HCT116 (cell line): ENCODE results near the gene IQGAP3.

Experiments used
- CEBPB ChIP-seq: IDR thresholded peaks from 2 replicates; pipeline ENCODE4 v1.6.1; 2012; ENCODE audit warnings: low read depth
- EZH2 ChIP-seq: fragments of 200-600 bp; sonication (generic); IDR thresholded peaks from 2 replicates; pipeline ENCODE4 v1.6.1; 2017; ENCODE audit warnings: antibody characterized with exemption, mixed run types
- EZH2phosphoT487 ChIP-seq: fragments of 200-600 bp; IDR thresholded peaks from 2 replicates; pipeline ENCODE4 v1.6.1; 2018; ENCODE audit warnings: antibody characterized with exemption, borderline replicate concordance
- JUND ChIP-seq: IDR thresholded peaks from 2 replicates; pipeline ENCODE4 v1.6.1; 2012
- POLR2A ChIP-seq: IDR thresholded peaks from 2 replicates; pipeline ENCODE4 v1.7.0; 2011; ENCODE audit warnings: borderline replicate concordance; ENCODE audit not compliant: insufficient read depth, insufficient read length; ENCODE audit errors: extremely low read depth
- RAD21 ChIP-seq: IDR thresholded peaks from 2 replicates; pipeline ENCODE4 v1.6.1; 2012; ENCODE audit warnings: low read depth, mild to moderate bottlenecking
- SRF ChIP-seq: IDR thresholded peaks from 2 replicates; pipeline ENCODE4 v1.6.1; 2012; ENCODE audit warnings: low read depth
- TCF7L2 ChIP-seq: IDR thresholded peaks from 2 replicates; pipeline ENCODE4 v1.7.0; 2011; ENCODE audit warnings: borderline replicate concordance, inconsistent platforms; ENCODE audit not compliant: insufficient read depth, insufficient read length; ENCODE audit errors: extremely low read depth
- ZFX ChIP-seq: fragments of 450-650 bp; IDR thresholded peaks from 2 replicates; pipeline ENCODE4 v1.6.1; 2017
- TF ChIP-seq, protein P1 (sequence below), 3 experiments: fragments of 200-600 bp in 1 of 3; sonication (generic) in 1 of 3; IDR thresholded peaks in 2 of 3; conservative IDR thresholded peaks in 1 of 3; 2 replicates each; pipeline ENCODE4 v1.5.1; 2012 to 2017; ENCODE audit warnings: low read depth in 2 of 3, low read length in 2 of 3, antibody characterized with exemption in 1 of 3, borderline replicate concordance in 1 of 3, control low read depth in 1 of 3, mild to moderate bottlenecking in 1 of 3, mixed read lengths in 1 of 3, mixed run types in 1 of 3, moderate library complexity in 1 of 3; ENCODE audit not compliant: insufficient read depth in 1 of 3
- TF ChIP-seq, protein P2 (sequence below): IDR thresholded peaks from 2 replicates; pipeline ENCODE4 v1.6.1; 2012; ENCODE audit warnings: low read depth
- TF ChIP-seq, protein P3 (sequence below): IDR thresholded peaks from 2 replicates; pipeline ENCODE4 v1.6.1; 2012
- TF ChIP-seq, protein P4 (sequence below): IDR thresholded peaks from 2 replicates; pipeline ENCODE4 v1.6.1; 2011; ENCODE audit warnings: mild to moderate bottlenecking, low read length, moderate library complexity; ENCODE audit not compliant: insufficient replicate concordance; ENCODE audit errors: extremely low read depth
- TF ChIP-seq, protein P5 (sequence below): IDR thresholded peaks from 2 replicates; pipeline ENCODE4 v1.6.1; 2012

DNA sequence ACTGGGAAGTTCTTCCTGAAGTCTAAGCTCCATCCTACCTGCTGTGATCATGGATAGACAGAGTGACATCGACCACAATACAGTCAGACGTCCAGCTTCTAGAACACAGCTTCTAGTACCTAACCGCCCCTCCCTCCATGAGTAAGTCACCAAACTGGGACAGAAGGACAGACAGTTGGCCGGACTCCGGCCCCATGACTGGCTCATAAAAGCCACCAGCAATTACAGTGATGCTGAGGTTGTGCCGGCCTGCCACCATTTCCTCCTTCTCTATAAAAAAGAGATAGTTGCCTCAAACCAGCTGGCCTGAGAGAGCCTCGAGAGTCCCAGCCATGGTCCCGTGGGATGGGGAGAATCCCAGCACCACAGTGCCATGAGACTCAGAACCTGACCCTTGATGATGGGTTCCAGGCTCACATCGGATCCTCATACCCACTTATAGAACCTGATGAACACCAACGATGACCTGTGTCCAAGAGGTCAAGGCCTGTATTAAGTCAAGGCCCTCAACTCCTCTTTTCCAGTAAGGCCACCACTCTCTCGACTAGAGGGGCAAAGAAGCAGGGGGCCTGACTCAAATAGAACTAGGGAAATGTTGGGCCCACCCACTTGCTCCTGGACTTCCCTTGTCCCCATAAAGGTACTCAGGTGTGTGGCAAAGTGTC is 75.2 kb downstream of the IQGAP3 start:
- TF ChIP-seq SRF = no peak
- TF ChIP-seq, protein P1, sequence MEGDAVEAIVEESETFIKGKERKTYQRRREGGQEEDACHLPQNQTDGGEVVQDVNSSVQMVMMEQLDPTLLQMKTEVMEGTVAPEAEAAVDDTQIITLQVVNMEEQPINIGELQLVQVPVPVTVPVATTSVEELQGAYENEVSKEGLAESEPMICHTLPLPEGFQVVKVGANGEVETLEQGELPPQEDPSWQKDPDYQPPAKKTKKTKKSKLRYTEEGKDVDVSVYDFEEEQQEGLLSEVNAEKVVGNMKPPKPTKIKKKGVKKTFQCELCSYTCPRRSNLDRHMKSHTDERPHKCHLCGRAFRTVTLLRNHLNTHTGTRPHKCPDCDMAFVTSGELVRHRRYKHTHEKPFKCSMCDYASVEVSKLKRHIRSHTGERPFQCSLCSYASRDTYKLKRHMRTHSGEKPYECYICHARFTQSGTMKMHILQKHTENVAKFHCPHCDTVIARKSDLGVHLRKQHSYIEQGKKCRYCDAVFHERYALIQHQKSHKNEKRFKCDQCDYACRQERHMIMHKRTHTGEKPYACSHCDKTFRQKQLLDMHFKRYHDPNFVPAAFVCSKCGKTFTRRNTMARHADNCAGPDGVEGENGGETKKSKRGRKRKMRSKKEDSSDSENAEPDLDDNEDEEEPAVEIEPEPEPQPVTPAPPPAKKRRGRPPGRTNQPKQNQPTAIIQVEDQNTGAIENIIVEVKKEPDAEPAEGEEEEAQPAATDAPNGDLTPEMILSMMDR (IDR thresholded peaks at IDR 0.05 in 2 of 3, conservative IDR thresholded peaks at IDR 0.05 in 1 of 3; ENCODE audit: borderline replicate concordance in 1 of 3, insufficient read depth in 1 of 3, low read depth in 2 of 3, low read length in 2 of 3) = no peak
- TF ChIP-seq CEBPB = no peak
- TF ChIP-seq EZH2 = no peak
- no peak for TF ChIP-seq RAD21
- no peak for TF ChIP-seq ZFX
- TF ChIP-seq, protein P2, sequence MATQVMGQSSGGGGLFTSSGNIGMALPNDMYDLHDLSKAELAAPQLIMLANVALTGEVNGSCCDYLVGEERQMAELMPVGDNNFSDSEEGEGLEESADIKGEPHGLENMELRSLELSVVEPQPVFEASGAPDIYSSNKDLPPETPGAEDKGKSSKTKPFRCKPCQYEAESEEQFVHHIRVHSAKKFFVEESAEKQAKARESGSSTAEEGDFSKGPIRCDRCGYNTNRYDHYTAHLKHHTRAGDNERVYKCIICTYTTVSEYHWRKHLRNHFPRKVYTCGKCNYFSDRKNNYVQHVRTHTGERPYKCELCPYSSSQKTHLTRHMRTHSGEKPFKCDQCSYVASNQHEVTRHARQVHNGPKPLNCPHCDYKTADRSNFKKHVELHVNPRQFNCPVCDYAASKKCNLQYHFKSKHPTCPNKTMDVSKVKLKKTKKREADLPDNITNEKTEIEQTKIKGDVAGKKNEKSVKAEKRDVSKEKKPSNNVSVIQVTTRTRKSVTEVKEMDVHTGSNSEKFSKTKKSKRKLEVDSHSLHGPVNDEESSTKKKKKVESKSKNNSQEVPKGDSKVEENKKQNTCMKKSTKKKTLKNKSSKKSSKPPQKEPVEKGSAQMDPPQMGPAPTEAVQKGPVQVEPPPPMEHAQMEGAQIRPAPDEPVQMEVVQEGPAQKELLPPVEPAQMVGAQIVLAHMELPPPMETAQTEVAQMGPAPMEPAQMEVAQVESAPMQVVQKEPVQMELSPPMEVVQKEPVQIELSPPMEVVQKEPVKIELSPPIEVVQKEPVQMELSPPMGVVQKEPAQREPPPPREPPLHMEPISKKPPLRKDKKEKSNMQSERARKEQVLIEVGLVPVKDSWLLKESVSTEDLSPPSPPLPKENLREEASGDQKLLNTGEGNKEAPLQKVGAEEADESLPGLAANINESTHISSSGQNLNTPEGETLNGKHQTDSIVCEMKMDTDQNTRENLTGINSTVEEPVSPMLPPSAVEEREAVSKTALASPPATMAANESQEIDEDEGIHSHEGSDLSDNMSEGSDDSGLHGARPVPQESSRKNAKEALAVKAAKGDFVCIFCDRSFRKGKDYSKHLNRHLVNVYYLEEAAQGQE = no peak
- TF ChIP-seq EZH2phosphoT487 = no peak
- no peak for TF ChIP-seq POLR2A
- TF ChIP-seq, protein P3, sequence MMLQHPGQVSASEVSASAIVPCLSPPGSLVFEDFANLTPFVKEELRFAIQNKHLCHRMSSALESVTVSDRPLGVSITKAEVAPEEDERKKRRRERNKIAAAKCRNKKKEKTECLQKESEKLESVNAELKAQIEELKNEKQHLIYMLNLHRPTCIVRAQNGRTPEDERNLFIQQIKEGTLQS = no peak
- TF ChIP-seq, protein P4, sequence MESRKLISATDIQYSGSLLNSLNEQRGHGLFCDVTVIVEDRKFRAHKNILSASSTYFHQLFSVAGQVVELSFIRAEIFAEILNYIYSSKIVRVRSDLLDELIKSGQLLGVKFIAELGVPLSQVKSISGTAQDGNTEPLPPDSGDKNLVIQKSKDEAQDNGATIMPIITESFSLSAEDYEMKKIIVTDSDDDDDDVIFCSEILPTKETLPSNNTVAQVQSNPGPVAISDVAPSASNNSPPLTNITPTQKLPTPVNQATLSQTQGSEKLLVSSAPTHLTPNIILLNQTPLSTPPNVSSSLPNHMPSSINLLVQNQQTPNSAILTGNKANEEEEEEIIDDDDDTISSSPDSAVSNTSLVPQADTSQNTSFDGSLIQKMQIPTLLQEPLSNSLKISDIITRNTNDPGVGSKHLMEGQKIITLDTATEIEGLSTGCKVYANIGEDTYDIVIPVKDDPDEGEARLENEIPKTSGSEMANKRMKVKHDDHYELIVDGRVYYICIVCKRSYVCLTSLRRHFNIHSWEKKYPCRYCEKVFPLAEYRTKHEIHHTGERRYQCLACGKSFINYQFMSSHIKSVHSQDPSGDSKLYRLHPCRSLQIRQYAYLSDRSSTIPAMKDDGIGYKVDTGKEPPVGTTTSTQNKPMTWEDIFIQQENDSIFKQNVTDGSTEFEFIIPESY = no peak
- TF ChIP-seq, protein P5, sequence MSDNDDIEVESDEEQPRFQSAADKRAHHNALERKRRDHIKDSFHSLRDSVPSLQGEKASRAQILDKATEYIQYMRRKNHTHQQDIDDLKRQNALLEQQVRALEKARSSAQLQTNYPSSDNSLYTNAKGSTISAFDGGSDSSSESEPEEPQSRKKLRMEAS = no peak
- no peak for TF ChIP-seq TCF7L2
- TF ChIP-seq JUND = no peak
